SH-SY5Y (cell line): ENCODE measurements around the gene CIDEC.

ENCODE experiments used
- GATA2 ChIP-seq: IDR thresholded peaks from 2 replicates; pipeline ENCODE4 v1.6.1; 2011; ENCODE audit warnings: mild to moderate bottlenecking, low read depth, low read length
- GATA3 ChIP-seq: IDR thresholded peaks from 2 replicates; pipeline ENCODE4 v1.6.1; 2011; ENCODE audit warnings: low read depth, mild to moderate bottlenecking, low read length, moderate library complexity

- TF ChIP-seq GATA2 (no peak), GATA3 (no peak)
Observed at GRCh38 chr3:9912294-9912935, 32.4 kb upstream of the CIDEC start.
